CD4-positive, alpha-beta T cell treated with Interleukin-1 beta for 1 hour (primary cell): ENCODE data around the gene HAUS3.
"Not testable (repeated sequence)": the region's sequence is repeated elsewhere in the genome, so short reads cannot be mapped to it uniquely, and the experiment has no call there.

Experiments
- DNase-seq, 2 donors: peaks; one replicate each; pipeline ENCODE4 v3.0.0-alpha.2; 2020 to 2022

HAUS3 gene

GRCh38 chr4:2275546-2276251 lies 33.8 kb upstream of the HAUS3 start:
- DNase-seq = no peak

GRCh38 chr4:2275044-2275397 lies 33.1 kb upstream of the HAUS3 start:
- not testable (repeated sequence) for DNase-seq

- DNase-seq = no peak
Measured at GRCh38 chr4:2274320-2275043, 32.6 kb upstream of the HAUS3 start.

GRCh38 chr4:2273657-2274319 lies 31.9 kb upstream of the HAUS3 start:
- no peak for DNase-seq

- DNase-seq = no peak
Measured at GRCh38 chr4:2273221-2273620, 31.3 kb upstream of the HAUS3 start.

- no peak for DNase-seq
Measured at GRCh38 chr4:2272828-2273120, 30.9 kb upstream of the HAUS3 start.

GRCh38 chr4:2272026-2272827 lies 30.3 kb upstream of the HAUS3 start:
- DNase-seq = no peak

GRCh38 chr4:2271279-2272025 lies 29.5 kb upstream of the HAUS3 start:
- DNase-seq = no peak

GRCh38 chr4:2270341-2271165 lies 28.6 kb upstream of the HAUS3 start:
- no peak for DNase-seq

- DNase-seq = no peak
Measured at GRCh38 chr4:2269618-2270163, 27.8 kb upstream of the HAUS3 start.

GRCh38 chr4:2269206-2269531 lies 27.2 kb upstream of the HAUS3 start:
- DNase-seq = no peak

- no peak for DNase-seq
Measured at GRCh38 chr4:2268357-2269205, 26.7 kb upstream of the HAUS3 start.

GRCh38 chr4:2267841-2268240 lies 25.9 kb upstream of the HAUS3 start:
- DNase-seq = no peak

GRCh38 chr4:2267320-2267811 lies 25.4 kb upstream of the HAUS3 start:
- DNase-seq = no peak

- DNase-seq = no peak
Measured at GRCh38 chr4:2266821-2267220, 24.9 kb upstream of the HAUS3 start.

GRCh38 chr4:2266181-2266580 lies 24.3 kb upstream of the HAUS3 start:
- no peak for DNase-seq

GRCh38 chr4:2265113-2266110 lies 23.5 kb upstream of the HAUS3 start:
- DNase-seq = no peak

- DNase-seq = no peak
Measured at GRCh38 chr4:2264481-2265041, 22.6 kb upstream of the HAUS3 start.

GRCh38 chr4:2263926-2264321 lies 22.0 kb upstream of the HAUS3 start:
- no peak for DNase-seq
